DND-41 (cell line): ENCODE results near the gene BMP2.

Experiments
- ATAC-seq: fragments of 200-7000 bp; cut with Tn5 transposase; 3 replicates; pipeline ENCODE4 v1.9.1; 2021; ENCODE audit warnings: low read depth; ENCODE audit not compliant: insufficient read depth
- DNase-seq: peaks from one replicate; pipeline ENCODE4 v3.0.0-alpha.2; 2020
- H2AFZ ChIP-seq: 2 replicates; pipeline ENCODE4 v1.6.0; 2012; ENCODE audit warnings: low read depth, low read length
- H3K27ac ChIP-seq: 2 replicates; pipeline ENCODE4 v1.5.1; 2012; ENCODE audit warnings: low read length, inconsistent platforms
- H3K27me3 ChIP-seq: fragments of 200-600 bp; sonication (generic); 2 replicates; pipeline ENCODE4 v1.6.0; 2012; ENCODE audit warnings: low read length, mild to moderate bottlenecking, inconsistent platforms; ENCODE audit not compliant: insufficient read depth, poor library complexity
- H3K36me3 ChIP-seq: 2 replicates; pipeline ENCODE4 v1.5.1; 2012; ENCODE audit warnings: low read length, inconsistent platforms; ENCODE audit not compliant: insufficient read depth
- H3K4me1 ChIP-seq: 2 replicates; pipeline ENCODE4 v1.5.1; 2012; ENCODE audit warnings: mild to moderate bottlenecking, low read length; ENCODE audit not compliant: insufficient read depth
- H3K4me2 ChIP-seq: 2 replicates; pipeline ENCODE4 v1.6.0; 2012; ENCODE audit warnings: mild to moderate bottlenecking, moderate library complexity, low read length, inconsistent platforms; ENCODE audit not compliant: insufficient read depth
- H3K4me3 ChIP-seq, 2 experiments: fragments of 200-600 bp in 1 of 2; shearing (Covaris generic) in 1 of 2; 2 replicates each; pipeline ENCODE4 v1.5.1; 2012 to 2016; ENCODE audit warnings: inconsistent platforms in 2 of 2, low read length in 2 of 2, mild to moderate bottlenecking in 2 of 2, low read depth in 1 of 2, moderate library complexity in 1 of 2
- H3K79me2 ChIP-seq: 2 replicates; pipeline ENCODE4 v1.6.0; 2012; ENCODE audit warnings: low read length, inconsistent platforms; ENCODE audit not compliant: insufficient read depth
- H3K9ac ChIP-seq: 2 replicates; pipeline ENCODE4 v1.6.0; 2012; ENCODE audit warnings: low read depth, mild to moderate bottlenecking, inconsistent platforms, low read length, moderate library complexity
- H3K9me3 ChIP-seq: 2 replicates; pipeline ENCODE4 v1.5.1; 2012; ENCODE audit warnings: low read length, moderate library complexity, mild to moderate bottlenecking, inconsistent platforms; ENCODE audit not compliant: insufficient read depth, severe bottlenecking
- H4K20me1 ChIP-seq: 2 replicates; pipeline ENCODE4 v1.6.0; 2012; ENCODE audit warnings: low read length; ENCODE audit not compliant: insufficient read depth
- EZH2 ChIP-seq: IDR thresholded peaks from 3 replicates; pipeline ENCODE4 v1.6.1; 2012; ENCODE audit warnings: borderline replicate concordance, low read depth, mild to moderate bottlenecking, moderate library complexity, low read length, inconsistent platforms; ENCODE audit not compliant: severe bottlenecking
- TF ChIP-seq, protein P1 (sequence below): IDR thresholded peaks from 2 replicates; pipeline ENCODE4 v1.5.1; 2012; ENCODE audit warnings: borderline replicate concordance, low read length, moderate library complexity, mild to moderate bottlenecking; ENCODE audit not compliant: poor library complexity, severe bottlenecking; ENCODE audit errors: extremely low read depth

The BMP2 gene

GRCh38 chr20:6746901-6747609 is 20.4 kb upstream of the BMP2 start:
- no peaks in the 10 kb centered on the region for H3K79me2 ChIP-seq
- H2AFZ ChIP-seq = no peak overlapping the region
- no peak overlapping the region for H3K9ac ChIP-seq
- DNase-seq (no peak), ATAC-seq (no peak)
- TF ChIP-seq, protein P1, sequence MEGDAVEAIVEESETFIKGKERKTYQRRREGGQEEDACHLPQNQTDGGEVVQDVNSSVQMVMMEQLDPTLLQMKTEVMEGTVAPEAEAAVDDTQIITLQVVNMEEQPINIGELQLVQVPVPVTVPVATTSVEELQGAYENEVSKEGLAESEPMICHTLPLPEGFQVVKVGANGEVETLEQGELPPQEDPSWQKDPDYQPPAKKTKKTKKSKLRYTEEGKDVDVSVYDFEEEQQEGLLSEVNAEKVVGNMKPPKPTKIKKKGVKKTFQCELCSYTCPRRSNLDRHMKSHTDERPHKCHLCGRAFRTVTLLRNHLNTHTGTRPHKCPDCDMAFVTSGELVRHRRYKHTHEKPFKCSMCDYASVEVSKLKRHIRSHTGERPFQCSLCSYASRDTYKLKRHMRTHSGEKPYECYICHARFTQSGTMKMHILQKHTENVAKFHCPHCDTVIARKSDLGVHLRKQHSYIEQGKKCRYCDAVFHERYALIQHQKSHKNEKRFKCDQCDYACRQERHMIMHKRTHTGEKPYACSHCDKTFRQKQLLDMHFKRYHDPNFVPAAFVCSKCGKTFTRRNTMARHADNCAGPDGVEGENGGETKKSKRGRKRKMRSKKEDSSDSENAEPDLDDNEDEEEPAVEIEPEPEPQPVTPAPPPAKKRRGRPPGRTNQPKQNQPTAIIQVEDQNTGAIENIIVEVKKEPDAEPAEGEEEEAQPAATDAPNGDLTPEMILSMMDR = no peak
- TF ChIP-seq EZH2 = no peak
- no peaks in the 10 kb centered on the region for H3K4me1 ChIP-seq
- no peak overlapping the region for H3K27ac ChIP-seq
- no peak overlapping the region for H3K4me3 ChIP-seq
- H3K27me3 ChIP-seq = no peaks in the 10 kb centered on the region
- no peaks in the 10 kb centered on the region for H3K9me3 ChIP-seq
- H4K20me1 ChIP-seq = no peaks in the 10 kb centered on the region
- H3K36me3 ChIP-seq = no peaks in the 10 kb centered on the region
- no peak overlapping the region for H3K4me2 ChIP-seq

- no peak for DNase-seq
- H3K27ac ChIP-seq = no peak overlapping the region
- H3K4me3 ChIP-seq = no peak overlapping the region
- H3K9me3 ChIP-seq = no peaks in the 10 kb centered on the region
- TF ChIP-seq EZH2 = no peak
- TF ChIP-seq, protein P1 = no peak
- H3K36me3 ChIP-seq = no peaks in the 10 kb centered on the region
- no peak overlapping the region for H3K4me2 ChIP-seq
- H3K9ac ChIP-seq = no peak overlapping the region
- no peak overlapping the region for H2AFZ ChIP-seq
- no peaks in the 10 kb centered on the region for H3K27me3 ChIP-seq
- H4K20me1 ChIP-seq = no peaks in the 10 kb centered on the region
- no peaks in the 10 kb centered on the region for H3K4me1 ChIP-seq
- ATAC-seq = no peak
- H3K79me2 ChIP-seq = no peaks in the 10 kb centered on the region
Observed at GRCh38 chr20:6750438-6750837, 17.0 kb upstream of the BMP2 start.

DNA sequence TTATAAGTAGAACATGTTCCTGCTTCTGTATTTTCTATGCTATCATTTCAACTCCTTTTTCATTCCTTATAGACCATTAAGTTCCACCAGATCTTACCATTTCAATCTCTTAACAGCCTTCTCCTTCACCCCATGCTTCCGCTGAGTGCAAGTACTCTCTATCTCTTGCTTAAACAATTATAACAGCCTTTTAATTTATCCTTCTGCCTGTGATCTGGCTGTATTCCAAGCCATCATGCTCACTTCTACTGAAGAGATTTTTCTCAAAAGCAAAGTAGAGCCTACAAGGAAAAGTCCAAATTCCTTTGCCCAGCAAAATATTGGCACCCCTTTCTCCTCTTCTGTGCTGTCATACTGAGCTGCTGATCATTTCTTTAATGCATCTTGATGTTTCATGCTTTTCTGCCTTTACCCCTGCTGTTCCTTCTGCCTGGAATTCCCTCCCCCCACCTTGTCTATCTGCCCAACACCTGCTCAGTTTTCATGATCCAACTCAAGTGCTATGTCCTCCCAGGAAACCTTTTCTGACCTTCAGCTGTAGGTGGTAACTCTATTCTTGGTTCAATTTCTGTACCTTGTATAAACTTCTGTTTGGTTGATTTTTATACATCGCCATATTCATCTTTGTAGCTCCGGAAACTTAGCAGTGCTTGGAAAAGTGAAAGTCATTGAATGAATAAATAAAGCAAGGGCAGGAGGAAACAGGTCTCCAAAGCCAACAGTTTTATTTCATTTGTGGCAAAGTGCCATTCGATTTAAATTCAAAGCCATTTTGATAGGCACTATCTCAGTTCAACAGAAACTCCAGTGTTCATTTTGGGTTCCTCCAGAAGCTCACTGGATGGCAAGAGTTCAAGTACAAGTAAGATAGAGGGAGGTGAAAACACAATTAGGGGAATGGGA is 10.5 kb upstream of the BMP2 start:
- no peak overlapping the region for H2AFZ ChIP-seq
- no peaks in the 10 kb centered on the region for H3K79me2 ChIP-seq
- no peaks in the 10 kb centered on the region for H3K9me3 ChIP-seq
- no peaks in the 10 kb centered on the region for H3K4me1 ChIP-seq
- no peak overlapping the region for H3K4me2 ChIP-seq
- H4K20me1 ChIP-seq = no peaks in the 10 kb centered on the region
- no peak overlapping the region for H3K9ac ChIP-seq
- H3K27ac ChIP-seq = no peak overlapping the region
- ATAC-seq (no peak), DNase-seq (no peak)
- no peaks in the 10 kb centered on the region for H3K36me3 ChIP-seq
- TF ChIP-seq, protein P1 = no peak
- TF ChIP-seq EZH2 = no peak
- no peaks in the 10 kb centered on the region for H3K27me3 ChIP-seq
- H3K4me3 ChIP-seq = no peak overlapping the region
